ENCODE data around the gene ATP6V0E1.

DNA sequence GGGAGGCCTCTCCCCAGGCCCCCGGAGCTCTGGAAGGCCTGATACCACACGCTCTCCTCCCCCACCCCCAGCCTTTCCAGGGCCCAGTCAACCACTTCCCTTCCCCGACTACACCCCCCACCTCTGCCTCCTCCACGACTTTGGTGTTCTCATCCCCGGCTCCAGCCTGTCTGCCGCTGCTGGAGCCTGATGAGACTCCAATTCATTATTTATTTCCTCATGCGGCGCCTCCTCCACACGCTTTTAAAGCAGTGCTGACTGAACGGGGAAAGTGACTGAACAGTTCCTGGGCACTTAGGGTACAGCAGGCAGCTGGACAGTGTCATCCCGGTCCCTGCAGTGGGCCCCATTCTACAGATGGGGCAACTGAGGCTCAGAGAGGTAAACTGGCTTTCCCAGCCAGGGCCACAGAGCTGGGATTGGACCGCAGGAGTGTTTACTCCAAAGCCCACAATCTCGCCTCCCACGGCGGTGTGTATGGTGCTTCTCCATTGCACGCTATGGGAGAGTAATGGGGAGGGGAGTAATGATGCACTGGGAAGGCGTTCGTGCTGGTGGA is 40.2 kb upstream of the ATP6V0E1 start:
- TF ChIP-seq, protein P1, sequence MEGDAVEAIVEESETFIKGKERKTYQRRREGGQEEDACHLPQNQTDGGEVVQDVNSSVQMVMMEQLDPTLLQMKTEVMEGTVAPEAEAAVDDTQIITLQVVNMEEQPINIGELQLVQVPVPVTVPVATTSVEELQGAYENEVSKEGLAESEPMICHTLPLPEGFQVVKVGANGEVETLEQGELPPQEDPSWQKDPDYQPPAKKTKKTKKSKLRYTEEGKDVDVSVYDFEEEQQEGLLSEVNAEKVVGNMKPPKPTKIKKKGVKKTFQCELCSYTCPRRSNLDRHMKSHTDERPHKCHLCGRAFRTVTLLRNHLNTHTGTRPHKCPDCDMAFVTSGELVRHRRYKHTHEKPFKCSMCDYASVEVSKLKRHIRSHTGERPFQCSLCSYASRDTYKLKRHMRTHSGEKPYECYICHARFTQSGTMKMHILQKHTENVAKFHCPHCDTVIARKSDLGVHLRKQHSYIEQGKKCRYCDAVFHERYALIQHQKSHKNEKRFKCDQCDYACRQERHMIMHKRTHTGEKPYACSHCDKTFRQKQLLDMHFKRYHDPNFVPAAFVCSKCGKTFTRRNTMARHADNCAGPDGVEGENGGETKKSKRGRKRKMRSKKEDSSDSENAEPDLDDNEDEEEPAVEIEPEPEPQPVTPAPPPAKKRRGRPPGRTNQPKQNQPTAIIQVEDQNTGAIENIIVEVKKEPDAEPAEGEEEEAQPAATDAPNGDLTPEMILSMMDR (IDR thresholded peaks at IDR 0.05; ENCODE audit: insufficient read depth, low read length, poor library complexity, severe bottlenecking): no peak
- no peak for TF ChIP-seq EZH2phosphoT487 (conservative IDR thresholded peaks at IDR 0.05; ENCODE audit: low read length)

Measured in SU-DHL-6 (cell line).